IMR-90 (cell line): Measurements from ENCODE around the gene MBLAC2. TPM values are rescaled to one million over a fixed set of nuclear protein-coding genes. Genes with fewer than 3 reads are reported as not detected.

ENCODE experiments used
- ATAC-seq: fragments of 200-7000 bp; cut with Tn5 transposase; 2 replicates; pipeline ENCODE4 v1.9.1; 2020; ENCODE audit warnings: low read depth, mild to moderate bottlenecking, moderate library complexity
- BruUV-seq: library from RNA; stranded (reverse); fragments of 400-500 nt; replicated peaks from 2 replicates; lab custom pipeline; 2021; lab: Mats Ljungman, UMichigan
- CTCF ChIA-PET: fragments of 300-600 bp; formaldehyde crosslinking; extraction: SDS; loops from one replicate; lab custom pipeline; 2021; ENCODE audit warnings: antibody characterized with exemption; lab: Yijun Ruan, JAX
- POLR2A ChIA-PET: fragments of 300-600 bp; sonication (Branson Sonifier 250); formaldehyde crosslinking; loops from one replicate; lab custom pipeline; 2022; ENCODE audit warnings: antibody characterized with exemption; ENCODE audit not compliant: unreplicated experiment; lab: Charles Lee
- DNase-seq: peaks from one replicate; pipeline ENCODE4 v3.0.0; 2013
- H2AFZ ChIP-seq: replicated peaks from 2 replicates; pipeline ENCODE3; 2013; ENCODE audit warnings: low read length, mild to moderate bottlenecking; ENCODE audit not compliant: poor library complexity
- H2AK5ac ChIP-seq: 2 replicates; pipeline ENCODE4 v1.6.1; 2013; ENCODE audit warnings: low read depth, low read length, inconsistent platforms
- H2AK9ac ChIP-seq: replicated peaks from 2 replicates; pipeline ENCODE3; 2013; ENCODE audit warnings: mild to moderate bottlenecking, low read depth, low read length, moderate library complexity; ENCODE audit not compliant: poor library complexity
- H2BK120ac ChIP-seq: 2 replicates; pipeline ENCODE4 v1.6.1; 2013; ENCODE audit warnings: low read depth, low read length, inconsistent platforms
- H2BK15ac ChIP-seq: 3 replicates; pipeline ENCODE4 v1.6.1; 2013; ENCODE audit warnings: low read depth, low read length, inconsistent platforms
- H2BK20ac ChIP-seq: 2 replicates; pipeline ENCODE4 v1.6.1; 2013; ENCODE audit warnings: low read depth, mild to moderate bottlenecking, inconsistent platforms, low read length, moderate library complexity
- H2BK5ac ChIP-seq: 2 replicates; pipeline ENCODE4 v1.6.1; 2013; ENCODE audit warnings: mild to moderate bottlenecking, low read depth, low read length, inconsistent platforms; ENCODE audit not compliant: poor library complexity, severe bottlenecking
- H3K14ac ChIP-seq: replicated peaks from 2 replicates; pipeline ENCODE4 v1.6.1; 2013; ENCODE audit warnings: low read depth, low read length, inconsistent platforms
- H3K18ac ChIP-seq: 2 replicates; pipeline ENCODE4 v1.6.1; 2013; ENCODE audit warnings: low read depth, low read length, control low read depth
- H3K23ac ChIP-seq: 2 replicates; pipeline ENCODE4 v1.6.1; 2013; ENCODE audit warnings: low read depth, low read length, inconsistent platforms
- H3K27ac ChIP-seq: 2 replicates; pipeline ENCODE4 v1.5.1; 2013; ENCODE audit warnings: mild to moderate bottlenecking, control low read depth, low read length; ENCODE audit not compliant: insufficient read depth
- H3K27me3 ChIP-seq: 2 replicates; pipeline ENCODE4 v1.6.1; 2013; ENCODE audit warnings: low read length; ENCODE audit not compliant: control insufficient read depth, insufficient read depth
- H3K36me3 ChIP-seq: 2 replicates; pipeline ENCODE4 v1.6.1; 2013; ENCODE audit warnings: low read length, mixed read lengths; ENCODE audit not compliant: control insufficient read depth, insufficient read depth
- H3K4ac ChIP-seq: 2 replicates; pipeline ENCODE4 v1.6.1; 2013; ENCODE audit warnings: low read depth, low read length, inconsistent platforms
- H3K4me1 ChIP-seq: 2 replicates; pipeline ENCODE4 v1.6.1; 2013; ENCODE audit warnings: low read length, mixed read lengths; ENCODE audit not compliant: control insufficient read depth, insufficient read depth
- H3K4me2 ChIP-seq: 2 replicates; pipeline ENCODE4 v1.6.1; 2013; ENCODE audit warnings: low read depth, mild to moderate bottlenecking, control low read depth, low read length, moderate library complexity
- H3K4me3 ChIP-seq: 2 replicates; pipeline ENCODE4 v1.5.1; 2013; ENCODE audit warnings: low read depth, mild to moderate bottlenecking, control low read depth, low read length, moderate library complexity; ENCODE audit not compliant: insufficient read depth
- H3K56ac ChIP-seq: 2 replicates; pipeline ENCODE4 v1.6.1; 2013; ENCODE audit warnings: low read length, inconsistent platforms; ENCODE audit not compliant: insufficient read depth; ENCODE audit errors: extremely low read depth
- H3K79me1 ChIP-seq, 2 experiments: 2 replicates each; pipeline ENCODE4 v1.6.1; 2013; ENCODE audit warnings: low read length in 2 of 2, inconsistent platforms in 1 of 2, low read depth in 1 of 2
- H3K9ac ChIP-seq: 2 replicates; pipeline ENCODE4 v1.6.1; 2013; ENCODE audit warnings: low read depth, low read length, control low read depth
- H3K9me1 ChIP-seq: 2 replicates; pipeline ENCODE4 v1.6.1; 2013; ENCODE audit warnings: low read length, inconsistent platforms; ENCODE audit not compliant: insufficient read depth
- H3K9me3 ChIP-seq: 2 replicates; pipeline ENCODE4 v1.6.1; 2013; ENCODE audit warnings: low read length; ENCODE audit not compliant: control insufficient read depth, insufficient read depth
- H4K20me1 ChIP-seq: 2 replicates; pipeline ENCODE4 v1.6.1; 2013; ENCODE audit warnings: low read length, inconsistent platforms; ENCODE audit not compliant: insufficient read depth
- H4K5ac ChIP-seq: 2 replicates; pipeline ENCODE4 v1.6.1; 2013; ENCODE audit warnings: mild to moderate bottlenecking, low read depth, low read length, control low read depth
- H4K8ac ChIP-seq, 2 experiments: 2 replicates each; pipeline ENCODE4 v1.6.1; 2013; ENCODE audit warnings: low read depth in 2 of 2, low read length in 2 of 2, control low read depth in 1 of 2, inconsistent platforms in 1 of 2
- H4K91ac ChIP-seq: 2 replicates; pipeline ENCODE4 v1.6.1; 2013; ENCODE audit warnings: low read depth, low read length, inconsistent platforms; ENCODE audit not compliant: insufficient read depth
- BHLHE40 ChIP-seq: fragments of 150-350 bp; IDR thresholded peaks from 2 replicates; pipeline ENCODE4 v1.6.1; 2016; ENCODE audit warnings: mild to moderate bottlenecking, low read depth, low read length
- CEBPB ChIP-seq: IDR thresholded peaks from 2 replicates; pipeline ENCODE4 v1.6.1; 2012; ENCODE audit warnings: low read depth, low read length, improper control_type of control experiment
- CHD1 ChIP-seq: IDR thresholded peaks from 2 replicates; pipeline ENCODE4 v1.6.1; 2012; ENCODE audit warnings: low read depth, low read length, improper control_type of control experiment
- FOS ChIP-seq: fragments of 150-350 bp; IDR thresholded peaks from 2 replicates; pipeline ENCODE4 v1.6.1; 2016; ENCODE audit warnings: low read depth, low read length
- MAFK ChIP-seq: IDR thresholded peaks from 2 replicates; pipeline ENCODE4 v1.6.1; 2012; ENCODE audit warnings: low read depth, low read length, improper control_type of control experiment
- MAZ ChIP-seq: IDR thresholded peaks from 2 replicates; pipeline ENCODE4 v1.6.1; 2012; ENCODE audit warnings: low read depth, mild to moderate bottlenecking, low read length, improper control_type of control experiment, moderate library complexity, borderline replicate concordance
- MXI1 ChIP-seq: IDR thresholded peaks from 2 replicates; pipeline ENCODE4 v1.6.1; 2012; ENCODE audit warnings: low read depth, mild to moderate bottlenecking, low read length, moderate library complexity, borderline replicate concordance
- NFE2L2 ChIP-seq: fragments of 150-350 bp; IDR thresholded peaks from 2 replicates; pipeline ENCODE4 v1.6.1; 2016; ENCODE audit warnings: low read depth, mild to moderate bottlenecking, low read length
- POLR2A ChIP-seq: IDR thresholded peaks from 2 replicates; pipeline ENCODE4 v1.6.1; 2012; ENCODE audit warnings: mild to moderate bottlenecking, low read depth, low read length
- RAD21 ChIP-seq: IDR thresholded peaks from 2 replicates; pipeline ENCODE4 v1.6.1; 2012; ENCODE audit warnings: low read length, improper control_type of control experiment
- RCOR1 ChIP-seq: IDR thresholded peaks from 2 replicates; pipeline ENCODE4 v1.6.1; 2012; ENCODE audit warnings: mild to moderate bottlenecking, low read length, improper control_type of control experiment; ENCODE audit not compliant: insufficient replicate concordance
- RFX5 ChIP-seq: IDR thresholded peaks from 2 replicates; pipeline ENCODE4 v1.8.0; 2012; ENCODE audit warnings: low read depth, mild to moderate bottlenecking, low read length, moderate library complexity
- SMC3 ChIP-seq: fragments of 150-350 bp; IDR thresholded peaks from 2 replicates; pipeline ENCODE4 v1.6.1; 2016; ENCODE audit warnings: low read depth, mild to moderate bottlenecking, antibody characterized with exemption, low read length, moderate library complexity
- WGBS, 2 experiments: methylation state at CpG; one replicate each; pipeline versions ENCODE4 v1.1.5 to v1.1.7; 2013; ENCODE audit warnings: missing lambda C conversion rate in 2 of 2; ENCODE audit not compliant: insufficient read length in 1 of 2; ENCODE audit errors: extremely low coverage in 2 of 2; 5-methylcytosine and 5-hydroxymethylcytosine counted together
- dilution Hi-C: fragments of 300-500 bp; cut with HindIII; formaldehyde crosslinking; loops from one replicate; pipeline ENCODE4 v1.14.3; 2018; ENCODE audit warnings: low sequenced_read_pairs; ENCODE audit not compliant: unreplicated experiment
- in situ Hi-C: fragments of 300-500 bp; cut with MboI; formaldehyde crosslinking; loops from 3 replicates; pipeline ENCODE4 v1.14.3; 2019; ENCODE audit warnings: low sequenced_read_pairs, inconsistent platforms, mixed read lengths
- intact Hi-C: fragments of 100-400 bp; cut with micrococcal nuclease; formaldehyde crosslinking; loops from 2 replicates; pipeline ENCODE4 v1.10.0; 2022
- polyA plus RNA-seq, 3 experiments: library from polyadenylated mRNA; depleted of rRNA; stranded (reverse); fragments of >200 nt; gene quantifications; 2 replicates each; pipeline ENCODE4 v1.2.3, GENCODE V29; 2012; ENCODE audit warnings: low replicate concordance in 1 of 3
- total RNA-seq: library from RNA; depleted of rRNA; stranded (reverse); fragments of >200 nt; gene quantifications from 2 replicates; pipeline ENCODE4 v1.2.3, GENCODE V29; 2012
- TF ChIP-seq, protein P1 (sequence below): fragments of 150-350 bp; IDR thresholded peaks from 2 replicates; pipeline ENCODE4 v1.6.1; 2017; ENCODE audit warnings: mild to moderate bottlenecking, antibody characterized with exemption, low read length, low read depth
- TF ChIP-seq, protein P2 (sequence below): conservative IDR thresholded peaks from 2 replicates; pipeline ENCODE4 v1.5.1; 2012; ENCODE audit warnings: mild to moderate bottlenecking, low read depth, low read length, improper control_type of control experiment
- TF ChIP-seq, protein P3 (sequence below): fragments of 150-350 bp; IDR thresholded peaks from 2 replicates; pipeline ENCODE4 v1.6.1; 2016; ENCODE audit warnings: low read depth, mild to moderate bottlenecking, low read length, moderate library complexity, borderline replicate concordance

MBLAC2 gene
- total and polyA plus RNA-seq, 2 of the 4 experiments (the other 2 are of a cell fraction) = 3.0 to 3.2 TPM

DNA sequence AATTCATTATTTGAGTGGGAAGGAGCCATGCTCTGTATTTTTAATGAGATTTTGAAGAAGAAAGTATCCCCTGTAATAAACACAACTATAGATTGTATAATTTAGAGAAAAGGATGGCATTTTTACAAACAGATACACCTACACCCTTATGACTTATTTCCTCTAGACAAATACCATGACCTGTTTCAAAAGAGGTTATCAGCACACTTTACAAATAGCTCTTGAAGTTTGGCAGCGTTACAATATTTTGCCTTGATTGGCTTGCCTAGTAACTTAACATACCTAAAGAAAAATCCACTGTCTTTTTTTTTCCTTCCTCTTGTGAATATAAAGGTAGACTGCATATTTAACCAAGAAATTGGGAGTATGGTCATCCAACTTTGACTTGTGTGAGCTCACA lies 36.5 kb downstream of the MBLAC2 start:
- no peak overlapping the region for H4K5ac ChIP-seq
- dilution Hi-C loops = no loop called here
- H3K9me3 ChIP-seq = no peaks in the 10 kb centered on the region
- TF ChIP-seq, protein P1, sequence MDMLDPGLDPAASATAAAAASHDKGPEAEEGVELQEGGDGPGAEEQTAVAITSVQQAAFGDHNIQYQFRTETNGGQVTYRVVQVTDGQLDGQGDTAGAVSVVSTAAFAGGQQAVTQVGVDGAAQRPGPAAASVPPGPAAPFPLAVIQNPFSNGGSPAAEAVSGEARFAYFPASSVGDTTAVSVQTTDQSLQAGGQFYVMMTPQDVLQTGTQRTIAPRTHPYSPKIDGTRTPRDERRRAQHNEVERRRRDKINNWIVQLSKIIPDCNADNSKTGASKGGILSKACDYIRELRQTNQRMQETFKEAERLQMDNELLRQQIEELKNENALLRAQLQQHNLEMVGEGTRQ = no peak
- TF ChIP-seq SMC3 (no peak), CHD1 (no peak), RCOR1 (no peak), RAD21 (no peak), FOS (no peak), MAFK (no peak), MXI1 (no peak), NFE2L2 (no peak), MAZ (no peak), BHLHE40 (no peak), CEBPB (no peak), RFX5 (no peak), POLR2A (no peak)
- TF ChIP-seq, protein P2, sequence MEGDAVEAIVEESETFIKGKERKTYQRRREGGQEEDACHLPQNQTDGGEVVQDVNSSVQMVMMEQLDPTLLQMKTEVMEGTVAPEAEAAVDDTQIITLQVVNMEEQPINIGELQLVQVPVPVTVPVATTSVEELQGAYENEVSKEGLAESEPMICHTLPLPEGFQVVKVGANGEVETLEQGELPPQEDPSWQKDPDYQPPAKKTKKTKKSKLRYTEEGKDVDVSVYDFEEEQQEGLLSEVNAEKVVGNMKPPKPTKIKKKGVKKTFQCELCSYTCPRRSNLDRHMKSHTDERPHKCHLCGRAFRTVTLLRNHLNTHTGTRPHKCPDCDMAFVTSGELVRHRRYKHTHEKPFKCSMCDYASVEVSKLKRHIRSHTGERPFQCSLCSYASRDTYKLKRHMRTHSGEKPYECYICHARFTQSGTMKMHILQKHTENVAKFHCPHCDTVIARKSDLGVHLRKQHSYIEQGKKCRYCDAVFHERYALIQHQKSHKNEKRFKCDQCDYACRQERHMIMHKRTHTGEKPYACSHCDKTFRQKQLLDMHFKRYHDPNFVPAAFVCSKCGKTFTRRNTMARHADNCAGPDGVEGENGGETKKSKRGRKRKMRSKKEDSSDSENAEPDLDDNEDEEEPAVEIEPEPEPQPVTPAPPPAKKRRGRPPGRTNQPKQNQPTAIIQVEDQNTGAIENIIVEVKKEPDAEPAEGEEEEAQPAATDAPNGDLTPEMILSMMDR = no peak
- TF ChIP-seq, protein P3, sequence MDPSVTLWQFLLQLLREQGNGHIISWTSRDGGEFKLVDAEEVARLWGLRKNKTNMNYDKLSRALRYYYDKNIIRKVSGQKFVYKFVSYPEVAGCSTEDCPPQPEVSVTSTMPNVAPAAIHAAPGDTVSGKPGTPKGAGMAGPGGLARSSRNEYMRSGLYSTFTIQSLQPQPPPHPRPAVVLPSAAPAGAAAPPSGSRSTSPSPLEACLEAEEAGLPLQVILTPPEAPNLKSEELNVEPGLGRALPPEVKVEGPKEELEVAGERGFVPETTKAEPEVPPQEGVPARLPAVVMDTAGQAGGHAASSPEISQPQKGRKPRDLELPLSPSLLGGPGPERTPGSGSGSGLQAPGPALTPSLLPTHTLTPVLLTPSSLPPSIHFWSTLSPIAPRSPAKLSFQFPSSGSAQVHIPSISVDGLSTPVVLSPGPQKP = no peak
- H3K56ac ChIP-seq = no peak overlapping the region
- ChIA-PET CTCF (interaction anchor here (1.8 kb wide), 2 partner anchors 166 to 346 kb away, joined by 6 to 7 read pairs; no protein-coding TSS in a partner anchor), POLR2A (no interaction called here)
- H2BK20ac ChIP-seq = no peak overlapping the region
- no peak overlapping the region for H2BK120ac ChIP-seq
- H3K4me3 ChIP-seq = no peak overlapping the region
- BruUV-seq = no TSS peak
- H4K20me1 ChIP-seq = no peaks in the 10 kb centered on the region
- no peaks in the 10 kb centered on the region for H3K4me1 ChIP-seq
- H2BK15ac ChIP-seq = no peak overlapping the region
- no peak overlapping the region for H2AFZ ChIP-seq
- H3K36me3 ChIP-seq = no peaks in the 10 kb centered on the region
- H3K27ac ChIP-seq = no peak overlapping the region
- H3K79me1 ChIP-seq = no peaks in the 10 kb centered on the region
- no peak overlapping the region for H3K4me2 ChIP-seq
- no peak overlapping the region for H3K9ac ChIP-seq
- H3K23ac ChIP-seq = no peak overlapping the region
- intact Hi-C loops = no loop called here
- no CpG with 5 or more reads among the region's 1 CpG for WGBS, 2 experiments
- ATAC-seq (no peak), DNase-seq (no peak)
- H2AK9ac ChIP-seq = no peak overlapping the region
- no peak overlapping the region for H2BK5ac ChIP-seq
- no peaks in the 10 kb centered on the region for H3K9me1 ChIP-seq
- no peak overlapping the region for H2AK5ac ChIP-seq
- H3K18ac ChIP-seq = no peak overlapping the region
- H3K14ac ChIP-seq = no peak overlapping the region
- in situ Hi-C loops = loop anchor here (10.0 kb wide), 1 partner anchor 97 kb away; no protein-coding TSS in a partner anchor
- H3K27me3 ChIP-seq = peaks cover 1% of the 10 kb centered on the region
- H4K91ac ChIP-seq = no peak overlapping the region
- no peak overlapping the region for H4K8ac ChIP-seq
- H3K4ac ChIP-seq = no peak overlapping the region
